Transverse colon (tissue), 4 donors: Measurements from ENCODE around the gene PSKH1.

Source experiments
- CTCF ChIP-seq, 5 experiments: fragments of 200-600 bp in 3 of 5; fragments of 450-650 bp in 2 of 5; sonication (generic) in 3 of 5; IDR thresholded peaks; 1 replicate in 2 of 5; 2 replicates in 3 of 5; pipeline ENCODE4 v1.5.1; 2016 to 2017; ENCODE audit warnings: antibody characterized with exemption in 5 of 5, inconsistent platforms in 3 of 5, mild to moderate bottlenecking in 2 of 5, moderate library complexity in 1 of 5
- POLR2A ChIP-seq: fragments of 450-650 bp; IDR thresholded peaks from one replicate; pipeline ENCODE4 v1.6.1; 2016; ENCODE audit warnings: antibody characterized with exemption, mild to moderate bottlenecking, moderate library complexity
- POLR2AphosphoS5 ChIP-seq, 3 donors: sonication (generic); formaldehyde crosslinking; IDR thresholded peaks; one replicate each; pipeline ENCODE4 v1.6.1; 2016; ENCODE audit warnings: antibody characterized with exemption in 3 of 3

GRCh38 chr16:67856927-67857546, 36.0 kb upstream of the PSKH1 start:
- TF ChIP-seq CTCF (IDR thresholded peaks at IDR 0.05): no peak
- no peak for TF ChIP-seq POLR2A
- no peak for TF ChIP-seq POLR2AphosphoS5 (IDR thresholded peaks at IDR 0.05)
